K562 (cell line): ENCODE data around the gene TYSND1.

ENCODE experiments used
- CBX3 ChIP-seq, 2 experiments: IDR thresholded peaks; 1 replicate in 1 of 2; 2 replicates in 1 of 2; pipeline ENCODE4 v1.6.1; 2012; ENCODE audit warnings: inconsistent platforms in 2 of 2, low read length in 2 of 2, borderline replicate concordance in 1 of 2, control low read depth in 1 of 2
- NFATC3 ChIP-seq: fragments of 450-650 bp; IDR thresholded peaks from 2 replicates; pipeline ENCODE4 v1.6.1; 2017; ENCODE audit warnings: mild to moderate bottlenecking
- NR2C2 ChIP-seq, 2 experiments: fragments of 200-800 bp in 1 of 2; sonication (Bioruptor generic) in 1 of 2; sonication (generic) in 1 of 2; formaldehyde crosslinking in 1 of 2; IDR thresholded peaks; 2 replicates each; pipeline versions ENCODE4 v1.6.1 to v1.8.0; 2016 to 2022; ENCODE audit warnings: mild to moderate bottlenecking in 1 of 2, missing compliant biosample characterization in 1 of 2, missing genetic modification characterization in 1 of 2, missing genetic modification reagents in 1 of 2
- TF ChIP-seq, protein P1 (sequence below), 3 experiments: IDR thresholded peaks in 2 of 3; conservative IDR thresholded peaks in 1 of 3; 2 replicates each; pipeline ENCODE4 v1.5.1; 2011 to 2012; ENCODE audit warnings: low read length in 3 of 3, mild to moderate bottlenecking in 3 of 3, control low read depth in 2 of 3, improper control_type of control experiment in 1 of 3, inconsistent platforms in 1 of 3, low read depth in 1 of 3, mixed read lengths in 1 of 3, moderate library complexity in 1 of 3; ENCODE audit not compliant: insufficient read depth in 2 of 3
- TF ChIP-seq, protein P2 (sequence below): fragments of 200-800 bp; sonication (Bioruptor generic); IDR thresholded peaks from 2 replicates; pipeline ENCODE4 v1.6.1; 2016; ENCODE audit warnings: missing genetic modification characterization, missing compliant biosample characterization

DNA sequence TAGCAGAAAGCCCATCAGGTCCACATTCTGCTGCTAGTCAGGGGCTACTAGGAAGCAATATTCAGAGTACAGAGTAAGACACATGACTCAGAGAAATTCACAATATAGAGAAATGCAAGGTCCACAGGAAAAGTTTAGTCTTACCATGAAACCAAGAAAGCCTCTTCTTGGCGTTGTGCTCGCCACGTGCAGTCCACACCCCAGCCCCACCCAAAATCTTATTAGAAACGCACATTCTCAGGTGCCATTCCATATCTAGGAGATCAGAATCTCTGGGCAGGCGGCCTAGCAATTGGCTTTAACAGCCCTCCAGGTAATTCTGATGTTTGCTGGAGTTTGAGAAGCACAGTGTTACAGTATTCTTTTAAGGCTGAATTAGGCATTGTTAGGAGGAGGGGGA, 39.6 kb upstream of the TYSND1 start:
- TF ChIP-seq, protein P1, sequence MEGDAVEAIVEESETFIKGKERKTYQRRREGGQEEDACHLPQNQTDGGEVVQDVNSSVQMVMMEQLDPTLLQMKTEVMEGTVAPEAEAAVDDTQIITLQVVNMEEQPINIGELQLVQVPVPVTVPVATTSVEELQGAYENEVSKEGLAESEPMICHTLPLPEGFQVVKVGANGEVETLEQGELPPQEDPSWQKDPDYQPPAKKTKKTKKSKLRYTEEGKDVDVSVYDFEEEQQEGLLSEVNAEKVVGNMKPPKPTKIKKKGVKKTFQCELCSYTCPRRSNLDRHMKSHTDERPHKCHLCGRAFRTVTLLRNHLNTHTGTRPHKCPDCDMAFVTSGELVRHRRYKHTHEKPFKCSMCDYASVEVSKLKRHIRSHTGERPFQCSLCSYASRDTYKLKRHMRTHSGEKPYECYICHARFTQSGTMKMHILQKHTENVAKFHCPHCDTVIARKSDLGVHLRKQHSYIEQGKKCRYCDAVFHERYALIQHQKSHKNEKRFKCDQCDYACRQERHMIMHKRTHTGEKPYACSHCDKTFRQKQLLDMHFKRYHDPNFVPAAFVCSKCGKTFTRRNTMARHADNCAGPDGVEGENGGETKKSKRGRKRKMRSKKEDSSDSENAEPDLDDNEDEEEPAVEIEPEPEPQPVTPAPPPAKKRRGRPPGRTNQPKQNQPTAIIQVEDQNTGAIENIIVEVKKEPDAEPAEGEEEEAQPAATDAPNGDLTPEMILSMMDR (IDR thresholded peaks at IDR 0.05 in 2 of 3, conservative IDR thresholded peaks at IDR 0.05 in 1 of 3; ENCODE audit: insufficient read depth in 2 of 3, low read depth in 1 of 3, low read length in 3 of 3): no peak
- no peak for TF ChIP-seq CBX3 (IDR thresholded peaks at IDR 0.05; ENCODE audit: borderline replicate concordance in 1 of 2, low read length in 2 of 2)
- TF ChIP-seq NFATC3: no peak
- TF ChIP-seq NR2C2 (CRISPR knock-in tag; IDR thresholded peaks at IDR 0.05): no peak
- TF ChIP-seq NR2C2 (tag; IDR thresholded peaks at IDR 0.05): no peak
- TF ChIP-seq, protein P2, sequence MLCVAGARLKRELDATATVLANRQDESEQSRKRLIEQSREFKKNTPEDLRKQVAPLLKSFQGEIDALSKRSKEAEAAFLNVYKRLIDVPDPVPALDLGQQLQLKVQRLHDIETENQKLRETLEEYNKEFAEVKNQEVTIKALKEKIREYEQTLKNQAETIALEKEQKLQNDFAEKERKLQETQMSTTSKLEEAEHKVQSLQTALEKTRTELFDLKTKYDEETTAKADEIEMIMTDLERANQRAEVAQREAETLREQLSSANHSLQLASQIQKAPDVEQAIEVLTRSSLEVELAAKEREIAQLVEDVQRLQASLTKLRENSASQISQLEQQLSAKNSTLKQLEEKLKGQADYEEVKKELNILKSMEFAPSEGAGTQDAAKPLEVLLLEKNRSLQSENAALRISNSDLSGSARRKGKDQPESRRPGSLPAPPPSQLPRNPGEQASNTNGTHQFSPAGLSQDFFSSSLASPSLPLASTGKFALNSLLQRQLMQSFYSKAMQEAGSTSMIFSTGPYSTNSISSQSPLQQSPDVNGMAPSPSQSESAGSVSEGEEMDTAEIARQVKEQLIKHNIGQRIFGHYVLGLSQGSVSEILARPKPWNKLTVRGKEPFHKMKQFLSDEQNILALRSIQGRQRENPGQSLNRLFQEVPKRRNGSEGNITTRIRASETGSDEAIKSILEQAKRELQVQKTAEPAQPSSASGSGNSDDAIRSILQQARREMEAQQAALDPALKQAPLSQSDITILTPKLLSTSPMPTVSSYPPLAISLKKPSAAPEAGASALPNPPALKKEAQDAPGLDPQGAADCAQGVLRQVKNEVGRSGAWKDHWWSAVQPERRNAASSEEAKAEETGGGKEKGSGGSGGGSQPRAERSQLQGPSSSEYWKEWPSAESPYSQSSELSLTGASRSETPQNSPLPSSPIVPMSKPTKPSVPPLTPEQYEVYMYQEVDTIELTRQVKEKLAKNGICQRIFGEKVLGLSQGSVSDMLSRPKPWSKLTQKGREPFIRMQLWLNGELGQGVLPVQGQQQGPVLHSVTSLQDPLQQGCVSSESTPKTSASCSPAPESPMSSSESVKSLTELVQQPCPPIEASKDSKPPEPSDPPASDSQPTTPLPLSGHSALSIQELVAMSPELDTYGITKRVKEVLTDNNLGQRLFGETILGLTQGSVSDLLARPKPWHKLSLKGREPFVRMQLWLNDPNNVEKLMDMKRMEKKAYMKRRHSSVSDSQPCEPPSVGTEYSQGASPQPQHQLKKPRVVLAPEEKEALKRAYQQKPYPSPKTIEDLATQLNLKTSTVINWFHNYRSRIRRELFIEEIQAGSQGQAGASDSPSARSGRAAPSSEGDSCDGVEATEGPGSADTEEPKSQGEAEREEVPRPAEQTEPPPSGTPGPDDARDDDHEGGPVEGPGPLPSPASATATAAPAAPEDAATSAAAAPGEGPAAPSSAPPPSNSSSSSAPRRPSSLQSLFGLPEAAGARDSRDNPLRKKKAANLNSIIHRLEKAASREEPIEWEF (CRISPR knock-in tag): no peak
